Measurements from ENCODE around the gene ZBTB9.
"Not testable (repeated sequence)": the region's sequence is repeated elsewhere in the genome, so short reads cannot be mapped to it uniquely, and the experiment has no call there.

The ZBTB9 gene

DNA sequence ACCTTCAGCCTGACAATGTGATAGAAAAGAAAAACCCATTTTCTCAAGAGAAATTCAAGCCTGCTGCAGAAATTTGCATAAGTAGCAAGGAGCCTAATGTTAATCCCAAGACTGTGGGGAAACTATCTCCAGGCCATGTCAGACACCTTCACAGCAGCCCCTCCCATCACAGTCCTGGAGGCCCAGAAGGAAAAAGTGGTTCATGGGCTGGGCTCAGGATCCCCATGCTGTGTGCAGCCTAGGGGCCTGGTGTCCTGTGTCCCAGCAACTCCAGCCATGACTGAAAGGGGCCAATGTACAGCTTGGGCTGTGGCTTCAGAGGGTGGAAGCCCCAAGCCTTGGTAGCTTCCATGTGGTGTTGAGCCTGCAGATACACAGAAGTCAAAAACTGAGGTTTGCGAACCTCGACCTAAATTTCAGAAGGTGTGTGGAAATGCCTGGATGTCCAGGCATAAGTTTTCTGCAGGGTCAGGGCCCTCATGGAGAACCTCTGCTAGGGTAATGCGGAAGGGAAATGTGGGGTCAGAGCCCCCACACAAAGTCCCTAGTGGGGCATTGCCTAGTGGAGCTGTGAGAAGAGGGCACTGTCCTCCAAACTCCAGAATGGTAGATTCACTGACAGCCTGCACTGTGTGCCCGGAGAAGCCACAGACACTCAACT is 11.8 kb downstream of the ZBTB9 start:
- no peak for DNase-seq (ENCODE audit: low spot score)

DNA sequence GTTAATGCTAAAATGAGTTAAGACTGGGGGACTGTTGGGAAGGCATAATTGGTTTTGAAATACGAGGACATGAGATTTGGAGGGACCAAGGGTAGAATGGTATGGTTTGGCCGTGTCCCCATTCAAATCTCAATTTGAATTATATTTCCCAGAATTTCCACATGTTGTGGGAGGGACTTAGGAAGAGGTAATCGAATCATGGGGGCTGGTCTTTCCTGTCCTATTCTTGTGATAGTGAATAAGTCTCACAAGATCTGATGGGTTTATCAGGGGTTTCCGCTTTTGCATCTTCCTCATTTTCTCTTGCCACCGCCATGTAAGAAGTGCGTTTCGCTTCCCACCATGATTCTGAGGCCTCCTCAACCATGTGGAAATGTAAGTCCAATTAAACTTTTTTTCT is 12.7 kb downstream of the ZBTB9 start:
- DNase-seq (ENCODE audit: low spot score), result no peak

DNA sequence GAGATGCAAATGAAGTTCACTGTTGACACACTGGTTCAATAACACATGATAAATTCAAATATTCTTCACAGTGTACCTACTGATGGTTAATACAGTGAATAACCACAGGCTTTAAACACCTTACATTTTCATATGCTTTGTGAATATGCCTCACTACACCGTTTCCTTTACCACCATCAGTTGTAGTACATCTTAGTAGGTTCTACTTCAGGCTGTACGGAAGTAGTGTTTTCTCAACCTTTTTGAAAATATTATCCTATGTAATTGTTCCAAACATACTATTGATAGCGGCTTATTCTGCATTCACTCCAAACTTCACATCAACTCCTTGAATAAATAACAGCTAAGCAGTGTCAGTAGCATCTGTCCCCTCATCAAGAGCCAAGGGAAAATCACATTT is 15.3 kb downstream of the ZBTB9 start:
- DNase-seq (ENCODE audit: low spot score), result no peak

DNA sequence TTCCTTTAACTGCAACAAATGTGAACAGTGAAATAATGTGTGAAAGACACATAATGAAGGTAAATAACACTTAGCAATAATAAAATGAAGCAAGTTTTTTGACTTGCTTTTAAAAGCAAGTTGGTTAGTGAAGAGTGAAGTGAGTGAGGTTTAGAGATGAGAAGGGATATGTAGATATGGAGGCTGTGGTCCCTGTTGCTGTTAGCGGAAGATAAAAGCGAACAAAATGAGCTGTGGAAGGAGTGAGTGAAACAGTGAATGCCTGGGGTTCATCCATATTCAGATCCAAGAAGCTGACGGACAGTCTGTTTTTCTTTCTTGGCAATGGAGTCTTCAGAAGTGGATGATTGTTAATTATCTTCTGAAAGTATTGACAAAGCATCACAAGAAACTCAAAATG is 23.5 kb downstream of the ZBTB9 start:
- no peak for DNase-seq (ENCODE audit: low spot score)

DNA sequence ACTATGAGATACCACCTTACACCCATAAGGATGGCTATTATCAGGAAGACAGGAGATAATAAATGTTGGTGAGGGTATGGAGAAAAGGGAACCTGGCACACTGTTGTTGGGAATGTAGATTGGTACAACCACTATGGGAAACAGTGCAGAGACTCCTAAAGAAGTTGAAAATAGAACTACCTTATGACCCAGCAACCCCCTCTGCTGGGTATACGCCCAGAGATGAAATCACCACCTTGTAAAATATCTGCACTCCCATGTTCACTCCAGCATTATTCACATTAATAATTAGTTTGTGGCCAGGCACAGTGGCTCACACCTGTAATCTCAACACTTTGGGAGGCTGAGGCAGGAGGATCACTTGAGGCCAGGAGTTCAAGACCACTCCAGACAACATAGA is 26.8 kb downstream of the ZBTB9 start:
- no peak for DNase-seq (ENCODE audit: low spot score)

GRCh38 chr6:33482620-33483019 is 28.2 kb downstream of the ZBTB9 start:
- not testable (repeated sequence) for DNase-seq (ENCODE audit: low spot score)

GRCh38 chr6:33483678-33484077 is 29.3 kb downstream of the ZBTB9 start:
- DNase-seq (ENCODE audit: low spot score), result no peak

DNA sequence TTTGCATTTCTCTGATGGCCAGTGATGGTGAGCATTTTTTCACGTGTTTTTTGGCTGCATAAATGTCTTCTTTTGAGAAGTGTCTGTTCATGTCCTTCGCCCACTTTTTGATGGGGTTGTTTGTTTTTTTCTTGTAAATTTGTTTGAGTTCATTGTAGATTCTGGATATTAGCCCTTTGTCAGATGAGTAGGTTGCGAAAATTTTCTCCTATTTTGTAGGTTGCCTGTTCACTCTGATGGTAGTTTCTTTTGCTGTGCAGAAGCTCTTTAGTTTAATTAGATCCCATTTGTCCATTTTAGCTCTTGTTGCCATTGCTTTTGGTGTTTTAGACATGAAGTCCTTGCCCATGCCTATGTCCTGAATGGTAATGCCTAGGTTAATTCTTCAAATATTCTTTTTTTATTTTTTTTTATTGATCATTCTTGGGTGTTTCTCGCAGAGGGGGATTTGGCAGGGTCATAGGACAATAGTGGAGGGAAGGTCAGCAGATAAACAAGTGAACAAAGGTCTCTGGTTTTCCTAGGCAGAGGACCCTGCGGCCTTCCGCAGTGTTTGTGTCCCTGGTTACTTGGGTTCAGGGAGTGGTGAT is 30.4 kb downstream of the ZBTB9 start:
- not testable (repeated sequence) for DNase-seq (ENCODE audit: low spot score)

GRCh38 chr6:33485680-33486079 is 31.3 kb downstream of the ZBTB9 start:
- not testable (repeated sequence) for DNase-seq (ENCODE audit: low spot score)

GRCh38 chr6:33488339-33488738 is 34.0 kb downstream of the ZBTB9 start:
- no peak for DNase-seq (ENCODE audit: low spot score)

DNA sequence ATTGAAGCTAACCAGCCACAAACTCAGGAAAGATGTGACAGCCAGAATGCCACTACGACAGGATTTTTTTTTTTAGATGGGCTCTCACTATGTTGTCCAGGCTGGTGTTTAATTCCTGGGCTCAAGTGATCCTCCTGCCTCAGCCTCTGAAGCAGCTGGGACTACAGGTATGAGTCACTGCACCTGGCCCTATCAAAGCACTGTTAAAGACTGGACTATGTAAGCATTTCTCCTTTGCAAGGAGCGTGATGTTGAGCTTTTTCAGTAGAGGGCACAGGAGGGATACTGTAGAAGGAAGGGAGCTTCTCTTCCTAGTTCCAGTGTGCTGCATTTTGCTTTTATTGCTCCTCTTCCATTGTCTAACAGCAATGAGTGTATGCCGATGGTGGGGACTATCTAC is 35.8 kb downstream of the ZBTB9 start:
- DNase-seq (ENCODE audit: low spot score), result peak; percentile 43

- DNase-seq (ENCODE audit: low spot score), result peak; percentile 18
Measured at GRCh38 chr6:33490621-33491020, 36.2 kb downstream of the ZBTB9 start.

GRCh38 chr6:33492093-33492492 is 37.7 kb downstream of the ZBTB9 start:
- peak; percentile 42 for DNase-seq (ENCODE audit: low spot score)

DNA sequence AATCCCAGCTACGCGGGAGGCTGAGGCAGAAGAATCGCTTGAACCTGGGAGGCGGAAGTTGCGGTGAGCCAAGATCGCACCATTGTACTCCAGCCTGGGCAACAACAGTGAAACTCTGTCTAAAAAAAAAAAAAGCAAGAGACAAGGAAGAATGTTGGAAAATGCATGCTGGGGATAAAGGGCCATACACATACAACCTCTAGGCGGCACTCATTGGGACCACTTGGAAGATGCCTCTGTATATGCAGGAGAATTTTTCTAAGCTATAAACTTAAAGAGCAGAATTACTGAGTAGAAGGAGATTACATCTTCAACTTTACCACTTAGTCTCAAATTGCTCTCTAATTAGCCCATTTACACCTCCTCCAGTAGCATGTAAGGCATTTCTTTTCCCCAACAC is 42.8 kb downstream of the ZBTB9 start:
- no peak for DNase-seq (ENCODE audit: low spot score)

GRCh38 chr6:33502486-33502885 is 48.1 kb downstream of the ZBTB9 start:
- DNase-seq (ENCODE audit: low spot score), result no peak

GRCh38 chr6:33504486-33504885 is 50.1 kb downstream of the ZBTB9 start:
- no peak for DNase-seq (ENCODE audit: low spot score)

DNA sequence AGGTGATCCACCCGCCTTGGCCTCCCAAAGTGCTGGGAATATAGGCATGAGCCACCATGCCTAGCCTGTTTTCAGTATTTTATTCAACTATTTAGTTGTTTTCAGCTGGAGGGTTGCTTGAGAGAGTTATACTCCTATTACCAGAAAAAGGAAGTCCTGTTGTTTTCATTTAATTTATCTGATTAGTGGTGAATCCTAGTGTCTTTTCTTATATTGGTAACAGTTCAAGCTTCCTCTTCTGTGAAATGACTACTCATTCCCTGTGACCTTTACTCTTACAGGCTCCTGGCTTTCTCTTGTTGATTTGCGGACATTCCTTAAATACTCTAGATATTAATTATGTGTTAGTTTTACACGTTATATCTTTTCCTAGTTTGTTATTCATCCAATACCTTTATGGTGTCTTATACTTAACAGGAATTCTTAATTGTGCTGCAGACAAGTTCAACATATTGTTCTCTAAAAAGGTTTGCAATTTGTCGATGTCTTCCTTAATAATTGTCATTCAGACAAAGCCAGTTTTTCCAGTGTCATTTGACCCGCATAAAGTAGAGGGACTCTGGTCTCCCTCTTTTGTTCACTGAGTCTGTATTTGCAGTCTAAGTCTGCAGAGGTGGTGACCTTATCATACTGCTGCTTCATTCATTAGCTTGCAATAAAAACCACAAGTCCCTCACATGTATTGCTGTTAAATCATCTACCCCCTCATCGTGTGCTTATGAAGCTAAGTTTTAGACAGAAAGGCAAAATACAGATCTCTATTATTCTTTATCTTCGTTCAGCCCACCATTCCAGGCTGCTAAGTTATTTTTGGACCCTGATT is 51.4 kb downstream of the ZBTB9 start:
- DNase-seq (ENCODE audit: low spot score), result peak; percentile 38

Data from cerebellar cortex (tissue), 1 donor.